GM18867 (cell line): Measurements from ENCODE around the gene PLPP4.

Experiments
- ATAC-seq: cut with Tn5 transposase; IDR thresholded peaks from one replicate; pipeline ENCODE4 v1.9.1; 2021; ENCODE audit warnings: mild to moderate bottlenecking, moderate library complexity; ENCODE audit not compliant: unreplicated experiment

The PLPP4 gene

DNA sequence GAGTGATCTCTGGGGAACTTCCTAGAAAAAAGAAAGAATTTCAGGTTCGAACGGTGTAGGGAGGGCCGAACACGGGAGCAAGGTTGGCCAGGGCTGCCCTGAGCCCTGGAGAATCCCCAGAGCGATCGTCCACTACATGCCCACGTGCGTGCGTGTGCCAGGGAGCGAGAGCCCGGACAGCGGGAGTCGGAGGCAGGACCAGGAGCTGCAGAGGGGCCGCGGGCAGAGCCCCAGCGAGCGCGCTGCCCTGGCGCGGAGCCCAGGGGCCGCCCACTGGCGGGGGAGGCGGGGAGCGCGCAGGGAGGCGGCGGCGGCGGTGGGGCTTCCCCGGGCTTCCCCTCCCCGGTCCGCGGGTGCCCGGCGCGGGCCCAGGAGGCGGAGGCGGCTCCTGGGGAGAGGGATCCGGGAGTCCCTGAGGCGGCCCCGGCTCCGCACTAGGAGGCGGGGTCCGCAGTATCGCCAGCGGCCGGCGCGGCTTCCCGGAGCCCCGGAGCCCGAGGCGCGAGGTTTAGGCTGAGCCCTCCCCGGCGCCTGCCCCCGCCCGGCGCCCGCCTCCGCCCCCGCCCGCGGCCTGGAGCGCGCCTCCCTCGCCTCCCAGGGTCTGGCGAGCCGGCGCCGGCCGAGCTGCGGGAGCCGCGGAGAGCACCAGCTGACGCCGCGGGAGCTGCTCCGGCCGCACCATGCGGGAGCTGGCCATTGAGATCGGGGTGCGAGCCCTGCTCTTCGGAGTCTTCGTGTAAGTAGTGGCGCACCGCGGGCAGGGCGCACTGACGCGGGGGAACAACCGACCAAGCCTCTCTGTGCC is at the start of gene PLPP4:
PLPP4 (plus strand) TSS at position 602 of the 805 bp plus-strand sequence; CDS start at position 681, 79 bp downstream.
- peak; percentile 62 for ATAC-seq

DNA sequence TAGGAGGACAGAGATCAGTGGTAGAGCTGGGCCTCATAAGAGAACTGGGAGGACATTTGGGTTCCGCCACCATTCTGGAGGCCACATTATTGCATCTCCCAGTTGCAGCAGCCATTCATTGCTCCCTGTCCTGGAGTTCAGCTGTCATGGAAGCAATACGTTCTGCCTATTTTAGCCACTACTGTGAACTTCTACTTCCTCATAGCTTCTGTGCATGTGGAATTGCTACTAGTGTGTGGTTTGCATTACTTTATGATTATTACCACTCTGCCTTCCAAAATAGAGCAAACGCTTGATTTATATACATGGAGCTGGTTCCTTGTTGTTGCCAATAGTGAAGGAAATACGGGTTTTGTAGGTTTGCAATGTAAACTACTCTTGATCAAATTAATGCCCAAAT is 47.2 kb upstream of the PLPP4 start:
- ATAC-seq: no peak

DNA sequence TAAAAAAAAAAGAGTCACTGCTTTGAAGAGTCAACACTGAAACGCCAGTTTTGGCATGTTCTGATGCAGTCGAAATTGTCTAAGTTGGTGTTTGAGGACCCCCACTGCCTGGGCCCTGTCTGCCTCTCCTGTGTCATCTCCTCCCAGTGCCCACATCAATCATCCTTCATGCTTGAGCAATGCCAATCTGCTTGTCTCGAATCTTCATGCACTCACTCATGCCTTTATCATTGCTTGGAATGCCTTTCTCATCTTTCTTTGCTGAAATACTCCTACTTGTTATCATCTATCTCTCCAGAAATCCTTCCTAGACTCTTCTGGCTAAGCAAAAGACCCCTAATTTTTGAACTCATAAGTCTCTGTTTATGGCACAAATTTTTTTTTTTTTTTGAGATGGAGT is 42.1 kb upstream of the PLPP4 start:
- no peak for ATAC-seq

DNA sequence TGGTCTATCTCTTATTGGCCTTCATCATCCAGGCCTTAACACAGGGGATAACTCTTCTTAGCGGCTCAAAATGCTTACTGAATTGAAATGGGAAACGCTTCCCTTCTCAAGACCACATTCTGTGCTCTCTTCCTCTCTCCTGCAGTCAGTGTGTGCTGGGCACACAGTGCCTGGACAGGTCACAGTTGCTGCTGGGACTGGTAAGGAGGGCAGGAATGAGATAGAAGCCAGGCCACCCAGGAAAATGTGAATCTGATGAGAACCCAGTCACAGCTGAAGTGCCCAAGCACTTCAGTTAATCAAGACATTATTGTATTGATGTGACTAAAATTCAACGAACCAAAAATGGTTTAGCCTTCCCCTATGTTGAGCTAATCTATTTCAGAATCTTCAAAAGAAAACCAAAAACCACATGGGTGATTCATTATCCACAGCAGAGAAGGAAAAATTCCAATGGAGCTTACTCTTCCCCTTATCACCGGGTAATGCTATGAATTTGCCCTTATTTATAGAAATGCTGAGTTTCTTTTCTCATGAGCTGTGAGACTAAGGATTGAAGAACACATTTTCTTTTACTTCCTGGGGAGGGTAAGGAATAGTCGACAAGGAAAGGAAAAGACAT is 41.2 kb upstream of the PLPP4 start:
- no peak for ATAC-seq

- no peak for ATAC-seq
These were observed 36.6 kb upstream of the PLPP4 start for GRCh38 chr10:120420421-120420820.

DNA sequence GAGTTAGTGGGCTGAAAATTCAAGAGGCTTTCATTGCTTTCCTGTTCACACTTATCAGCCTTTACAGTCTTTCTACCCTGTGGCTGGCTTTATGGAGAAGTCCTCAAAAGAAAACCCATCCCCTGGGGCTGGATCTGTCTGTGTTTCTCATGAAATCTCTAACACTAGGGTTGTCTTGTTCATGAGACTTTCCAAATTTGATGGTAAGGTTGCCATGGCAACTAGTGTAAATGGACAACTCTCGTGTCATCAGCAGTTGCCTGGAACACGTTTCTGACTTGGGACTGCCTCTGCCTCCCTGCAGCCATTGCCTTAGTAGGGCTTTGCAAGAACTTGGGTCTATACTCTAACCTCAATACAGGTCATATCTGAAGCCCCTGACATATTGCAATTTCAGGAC is 35.8 kb upstream of the PLPP4 start:
- ATAC-seq: no peak

DNA sequence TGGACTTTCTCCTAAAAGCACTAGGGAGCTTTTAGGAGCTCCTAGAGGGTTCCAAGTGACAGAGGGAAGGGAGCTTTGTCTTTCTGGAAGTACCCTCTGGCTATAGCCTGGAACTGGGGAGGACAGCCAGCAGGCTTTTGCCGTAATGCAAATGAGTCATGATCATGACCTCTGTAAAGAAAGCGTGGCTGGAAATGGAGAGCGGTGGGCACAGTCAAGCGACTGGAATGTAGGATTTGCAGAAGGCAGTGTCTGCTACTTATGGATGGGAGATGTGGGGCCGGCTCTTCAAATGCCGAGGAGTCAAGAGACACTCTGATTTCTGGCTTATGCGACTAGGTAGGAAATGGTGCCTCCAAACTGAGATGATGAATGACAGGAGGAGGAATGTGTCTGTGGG is 34.6 kb upstream of the PLPP4 start:
- no peak for ATAC-seq

DNA sequence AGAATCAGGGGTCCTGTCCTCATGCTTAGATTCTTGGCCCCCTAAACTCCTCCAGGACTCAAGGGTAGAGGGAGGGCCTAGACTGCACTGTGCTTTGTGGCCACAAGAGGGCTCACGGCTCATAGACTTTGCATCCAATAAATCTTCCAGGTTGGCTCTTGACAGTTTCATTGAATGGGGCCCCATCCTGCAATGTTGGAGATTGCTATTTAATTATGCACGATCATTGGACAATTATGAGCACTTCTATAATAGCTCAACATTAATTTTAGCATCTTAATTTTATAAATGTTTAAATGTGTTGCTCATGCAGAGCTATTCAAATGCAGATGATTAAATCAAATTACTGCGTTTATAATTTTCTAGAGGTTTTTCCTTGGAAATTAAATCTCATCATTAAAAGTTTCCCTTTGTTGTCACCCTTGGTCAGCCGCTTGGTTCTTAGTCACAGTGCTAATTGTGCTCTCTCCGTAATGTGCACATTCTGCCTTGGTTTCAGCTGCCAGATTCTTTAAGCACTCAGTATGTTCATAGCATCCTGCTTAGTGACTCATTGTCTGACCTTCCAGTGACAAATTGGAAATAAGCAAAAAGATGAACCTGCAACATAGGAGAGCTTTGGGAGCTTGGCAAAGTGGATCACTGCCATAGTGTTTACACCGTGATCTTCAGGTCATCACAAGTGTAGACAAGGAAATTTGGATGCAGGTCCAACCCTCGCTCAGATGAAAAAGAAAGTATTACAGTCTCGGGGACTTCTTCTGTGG is 33.4 kb upstream of the PLPP4 start:
- ATAC-seq: peak; percentile 75

DNA sequence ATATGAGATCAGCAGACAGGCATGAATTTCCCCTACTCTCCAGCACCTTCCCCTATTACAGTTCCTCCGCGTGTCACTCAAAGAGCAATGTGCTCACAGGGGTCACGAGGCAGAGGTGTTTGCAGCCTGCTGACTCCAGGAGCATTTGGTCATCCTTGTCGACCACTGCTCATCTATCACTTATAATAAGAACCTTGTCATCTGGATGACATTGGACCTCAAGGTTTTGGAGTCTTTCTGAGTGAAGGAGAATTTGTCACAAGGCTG is 32.9 kb upstream of the PLPP4 start:
- ATAC-seq: no peak

DNA sequence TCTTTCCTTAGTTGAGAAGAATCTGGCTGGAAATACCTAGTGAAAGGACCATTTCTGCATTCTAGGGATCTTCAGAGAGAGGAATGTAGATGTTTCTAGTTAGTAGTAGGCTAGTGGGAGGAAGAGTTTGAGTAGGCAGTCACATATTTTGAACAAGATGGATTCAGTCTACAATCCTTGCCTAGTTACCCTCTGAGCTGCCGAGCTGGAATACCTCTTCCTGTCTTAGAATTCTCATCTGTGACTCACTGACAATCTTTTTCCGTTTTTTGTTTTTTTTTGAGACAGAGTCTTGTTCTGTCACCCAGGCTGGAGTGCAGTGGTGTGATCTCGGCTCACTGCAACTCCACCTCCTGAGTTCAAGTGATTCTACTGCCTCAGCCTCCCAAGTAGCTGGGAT is 30.7 kb upstream of the PLPP4 start:
- no peak for ATAC-seq

DNA sequence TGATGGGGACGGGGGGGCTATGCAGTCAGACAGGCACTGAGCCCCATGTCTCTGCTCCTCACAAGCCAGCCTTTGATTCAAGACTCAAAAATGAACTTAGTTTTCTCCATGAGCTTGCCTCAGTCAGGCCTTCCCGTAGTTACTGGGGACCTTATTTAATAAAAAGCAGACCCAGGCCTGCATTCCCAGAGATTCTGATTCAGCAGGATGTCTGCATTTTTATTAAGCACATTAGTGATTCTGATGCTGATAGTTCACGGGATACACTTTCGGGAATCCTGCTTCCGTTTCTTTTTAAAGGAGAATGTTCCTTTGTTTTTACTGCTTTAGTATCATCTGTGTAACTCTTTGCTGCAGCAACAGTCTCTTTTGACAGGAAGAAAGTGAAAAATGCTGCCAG is 28.3 kb upstream of the PLPP4 start:
- ATAC-seq: no peak

DNA sequence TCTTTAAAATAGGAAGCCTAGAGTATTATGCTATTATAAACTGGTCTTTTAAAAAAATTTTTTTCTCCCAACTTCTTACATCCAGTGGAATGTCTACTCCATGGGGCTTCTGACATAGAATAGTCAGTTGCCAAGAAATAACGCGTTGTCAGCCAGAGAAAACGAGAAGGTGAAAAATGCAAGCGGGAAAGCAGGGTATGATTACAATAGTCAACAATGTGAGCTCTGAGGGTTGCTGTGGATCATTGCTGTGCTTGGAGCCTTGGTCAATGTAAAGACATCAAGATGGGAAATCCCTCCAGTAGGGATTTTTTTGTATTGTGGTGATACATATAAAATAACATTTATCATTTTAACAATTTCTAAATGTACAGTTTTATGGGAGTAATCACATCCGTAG is 27.6 kb upstream of the PLPP4 start:
- ATAC-seq: no peak

DNA sequence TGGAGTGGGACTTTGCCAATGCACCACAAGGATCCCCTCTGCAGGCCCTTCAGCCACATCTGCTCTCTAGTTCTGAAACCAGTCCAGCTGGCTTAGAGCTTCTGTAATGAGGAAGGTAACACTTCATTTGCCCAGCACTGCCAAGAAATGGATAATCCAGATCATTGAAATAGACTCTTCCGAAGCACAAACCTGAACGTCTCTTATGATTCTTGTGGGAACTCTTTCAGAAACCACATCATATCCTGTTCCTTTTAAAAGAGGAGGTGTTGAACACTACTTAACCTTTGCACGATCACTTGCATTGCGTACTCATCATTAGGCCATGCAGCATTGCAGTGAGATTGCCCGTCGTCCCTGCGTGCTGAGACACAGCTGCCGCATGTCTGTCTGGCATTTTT is 25.8 kb upstream of the PLPP4 start:
- no peak for ATAC-seq

DNA sequence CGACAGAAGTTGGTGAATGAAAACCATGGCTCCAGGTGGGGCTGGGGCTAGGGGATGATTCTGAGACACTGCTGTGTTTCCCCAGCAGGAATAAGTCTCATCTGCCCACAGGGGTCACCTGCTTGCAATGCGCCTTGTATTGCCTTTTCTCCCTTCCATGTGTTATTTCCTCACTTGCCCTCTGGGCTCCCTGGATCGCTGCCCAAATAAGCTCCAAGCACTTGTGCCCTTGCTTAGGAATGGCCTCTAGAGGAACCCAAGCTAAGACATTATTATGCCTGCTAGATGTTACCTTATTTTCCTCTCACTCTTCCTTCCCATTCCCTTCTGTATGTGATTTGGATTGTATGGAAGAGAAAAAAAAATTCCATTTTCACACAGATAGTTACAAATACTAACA is 24.8 kb upstream of the PLPP4 start:
- ATAC-seq: no peak

DNA sequence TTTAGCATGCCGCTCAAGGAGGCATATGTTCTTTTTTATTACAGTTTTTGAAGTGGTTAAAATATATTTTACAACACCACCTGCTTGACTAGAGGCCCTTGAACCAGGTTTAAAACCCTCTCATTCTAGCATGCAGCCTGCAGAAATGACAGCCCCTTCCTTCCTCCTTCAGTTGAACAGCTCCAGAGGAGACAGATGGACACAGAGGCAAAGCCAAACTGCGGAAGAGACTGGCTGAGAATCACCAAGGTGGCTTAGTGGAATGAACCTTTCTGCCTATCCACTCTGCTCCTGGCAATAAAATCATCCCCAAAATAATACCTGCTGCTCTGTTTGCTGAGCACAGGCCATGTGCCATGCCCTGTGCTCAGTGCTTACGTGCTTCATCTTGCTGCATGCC is 23.9 kb upstream of the PLPP4 start:
- ATAC-seq: no peak

- ATAC-seq: no peak
These were observed 20.5 kb upstream of the PLPP4 start for GRCh38 chr10:120436439-120437112.

DNA sequence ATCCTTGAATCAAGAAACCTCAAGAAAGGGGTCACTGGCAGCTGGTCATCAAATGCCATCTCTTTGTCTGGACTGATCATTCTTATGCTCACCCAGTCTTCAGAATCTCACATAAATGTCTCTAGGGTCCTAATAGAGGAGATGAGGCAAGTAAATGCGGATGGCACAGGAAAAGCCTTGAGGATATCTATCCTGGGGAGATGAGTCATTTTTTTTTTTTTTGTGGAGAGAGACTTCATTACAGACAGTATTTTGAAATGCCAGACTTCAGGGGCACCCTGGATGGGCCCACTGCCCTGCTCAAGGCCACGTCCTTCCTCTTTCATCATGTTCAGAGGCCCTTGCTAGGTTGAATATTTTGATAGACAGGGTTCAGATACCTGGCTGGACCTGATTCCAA is 19.5 kb upstream of the PLPP4 start:
- ATAC-seq: no peak

- no peak for ATAC-seq
These were observed 5.1 kb upstream of the PLPP4 start for GRCh38 chr10:120451968-120452367.

- no peak for ATAC-seq
These were observed 3.7 kb upstream of the PLPP4 start for GRCh38 chr10:120453319-120453718.

- no peak for ATAC-seq
These were observed 3.1 kb upstream of the PLPP4 start for GRCh38 chr10:120453886-120454285.

DNA sequence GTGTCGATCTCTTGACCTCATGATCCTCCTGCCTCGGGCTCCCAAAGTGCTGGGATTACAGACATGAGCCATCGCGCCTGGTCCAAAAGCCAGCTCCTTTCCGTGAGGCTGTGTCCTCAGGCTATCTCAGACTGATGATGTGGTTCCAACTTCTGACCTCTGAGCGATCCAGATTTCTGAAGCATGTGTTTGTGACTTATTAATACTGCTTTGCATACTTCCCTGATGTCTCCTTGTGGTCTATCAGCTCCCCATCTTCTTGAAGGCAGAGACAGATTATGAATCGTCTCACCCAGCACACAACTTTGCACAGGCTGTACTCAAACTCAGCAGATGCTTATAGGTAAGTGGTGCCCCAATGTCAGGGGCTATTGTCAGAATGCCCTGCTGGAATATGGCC is 2.0 kb upstream of the PLPP4 start:
- ATAC-seq: no peak

DNA sequence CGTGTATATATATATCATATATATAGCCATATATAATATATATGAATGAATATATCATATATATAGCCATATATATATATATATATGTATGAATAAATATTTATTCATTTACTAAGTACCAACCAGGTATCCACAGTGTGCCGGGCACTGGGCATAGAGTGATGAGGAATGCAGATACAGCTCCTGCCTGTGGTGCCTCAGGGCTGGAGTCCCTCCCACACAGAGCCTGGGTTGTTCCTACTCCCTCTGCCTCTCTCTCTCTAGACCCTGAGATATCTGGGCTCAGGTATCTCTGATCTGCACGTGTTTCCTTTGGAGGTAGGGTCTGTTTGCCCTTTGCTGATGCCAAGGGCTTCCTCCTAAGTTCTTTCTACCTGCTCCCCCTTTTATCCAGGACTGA is 1.4 kb upstream of the PLPP4 start:
- ATAC-seq: no peak
